ENCODE data around the gene CACNA2D3. TPM values are rescaled to one million over a fixed set of nuclear protein-coding genes. Genes with fewer than 3 reads are reported as not detected.

The CACNA2D3 gene
- polyA plus RNA-seq, 1 donor (not counting 4 experiments of a cell fraction or from before 2014, with no cell fraction given): 0.08 TPM

DNA sequence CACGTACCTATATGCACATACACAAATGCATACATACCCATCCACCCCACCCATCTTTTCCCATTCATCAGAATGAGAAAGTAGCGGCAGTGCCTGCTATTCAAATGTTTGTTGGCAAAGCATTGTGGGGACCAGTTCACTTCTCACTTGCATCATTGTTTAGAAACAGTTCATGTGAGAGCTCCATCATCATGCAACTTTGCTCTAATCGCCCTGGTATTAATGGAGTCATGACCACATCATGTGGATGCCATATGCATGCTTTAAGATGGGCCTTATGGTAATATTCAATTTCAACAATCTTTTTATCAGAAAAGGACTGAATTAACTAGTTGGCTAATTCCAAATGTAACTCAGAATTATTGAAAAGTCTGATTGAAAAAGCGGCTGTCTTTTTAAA, 725.0 kb downstream of the CACNA2D3 start:
- Histone ChIP-seq H3K4me3 (ENCODE audit: control insufficient read depth in 2 of 3, extremely low read depth in 1 of 3, insufficient read depth in 2 of 3, low read depth in 1 of 3, low read length in 3 of 3) (no peak overlapping the region), H2AFZ (ENCODE audit: control insufficient read depth, low read length) (no peak overlapping the region), H3K9me3 (ENCODE audit: control insufficient read depth, low read depth, low read length) (no peaks in the 10 kb centered on the region), H3K79me2 (ENCODE audit: control insufficient read depth, insufficient read depth, low read length) (no peaks in the 10 kb centered on the region), H3K4me1 (ENCODE audit: control insufficient read depth, extremely low read depth, insufficient read depth, low read length) (no peaks in the 10 kb centered on the region), H4K20me1 (ENCODE audit: control insufficient read depth, extremely low read depth, insufficient read depth, low read length) (no peaks in the 10 kb centered on the region), H3K9ac (ENCODE audit: control insufficient read depth, extremely low read depth, insufficient read depth, low read length) (no peak overlapping the region), H3K9me1 (ENCODE audit: control insufficient read depth, extremely low read depth, insufficient read depth, low read length) (no peaks in the 10 kb centered on the region), H3K36me3 (ENCODE audit: control insufficient read depth in 2 of 2, extremely low read depth in 1 of 2, insufficient read depth in 2 of 2, low read length in 2 of 2) (no peaks in the 10 kb centered on the region), H3K27ac (ENCODE audit: control insufficient read depth, insufficient read depth, low read length) (no peak overlapping the region), H3K4me2 (ENCODE audit: control insufficient read depth, extremely low read depth, insufficient read depth, low read depth, low read length) (no peak overlapping the region), H3K27me3 (ENCODE audit: control insufficient read depth, extremely low read depth, insufficient read depth, low read length) (peaks cover 2% of the 10 kb centered on the region)
- TF ChIP-seq, protein P1, sequence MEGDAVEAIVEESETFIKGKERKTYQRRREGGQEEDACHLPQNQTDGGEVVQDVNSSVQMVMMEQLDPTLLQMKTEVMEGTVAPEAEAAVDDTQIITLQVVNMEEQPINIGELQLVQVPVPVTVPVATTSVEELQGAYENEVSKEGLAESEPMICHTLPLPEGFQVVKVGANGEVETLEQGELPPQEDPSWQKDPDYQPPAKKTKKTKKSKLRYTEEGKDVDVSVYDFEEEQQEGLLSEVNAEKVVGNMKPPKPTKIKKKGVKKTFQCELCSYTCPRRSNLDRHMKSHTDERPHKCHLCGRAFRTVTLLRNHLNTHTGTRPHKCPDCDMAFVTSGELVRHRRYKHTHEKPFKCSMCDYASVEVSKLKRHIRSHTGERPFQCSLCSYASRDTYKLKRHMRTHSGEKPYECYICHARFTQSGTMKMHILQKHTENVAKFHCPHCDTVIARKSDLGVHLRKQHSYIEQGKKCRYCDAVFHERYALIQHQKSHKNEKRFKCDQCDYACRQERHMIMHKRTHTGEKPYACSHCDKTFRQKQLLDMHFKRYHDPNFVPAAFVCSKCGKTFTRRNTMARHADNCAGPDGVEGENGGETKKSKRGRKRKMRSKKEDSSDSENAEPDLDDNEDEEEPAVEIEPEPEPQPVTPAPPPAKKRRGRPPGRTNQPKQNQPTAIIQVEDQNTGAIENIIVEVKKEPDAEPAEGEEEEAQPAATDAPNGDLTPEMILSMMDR (optimal IDR thresholded peaks at IDR 0.05 in 1 of 3, IDR thresholded peaks at IDR 0.05 in 1 of 3, conservative IDR thresholded peaks at IDR 0.05 in 1 of 3; ENCODE audit: extremely low read depth in 1 of 3, insufficient read depth in 2 of 3, low read length in 3 of 3): no peak
- TF ChIP-seq EZH2 (IDR thresholded peaks at IDR 0.05; ENCODE audit: low read length): no peak
- DNase-seq (ENCODE audit: low read depth, low spot score) (no peak), FAIRE-seq (no peak)
- dilution Hi-C loops (cut with MboI; ENCODE audit: extremely low pct_ligation_motif_present, low sequenced_read_pairs): no loop called here

DNA sequence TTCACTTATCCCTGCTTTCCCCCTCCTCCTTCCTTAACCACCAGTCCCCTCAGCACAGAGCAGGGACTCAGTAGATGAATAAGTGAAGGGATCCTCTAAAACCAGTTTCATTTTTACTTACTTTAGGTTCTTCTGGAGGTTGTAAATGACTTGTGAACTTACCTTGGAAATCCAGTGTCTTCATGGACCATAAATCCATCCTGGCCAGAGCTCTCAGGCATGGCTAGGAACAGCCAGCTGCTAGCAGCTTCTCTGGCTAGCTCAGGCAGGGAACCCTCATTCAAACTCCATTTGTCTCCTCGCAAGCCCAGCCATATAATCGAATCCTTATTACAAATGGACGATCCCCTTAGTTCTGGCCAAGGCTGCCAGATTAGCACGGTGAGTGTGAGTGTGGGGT, 727.0 kb downstream of the CACNA2D3 start:
- dilution Hi-C loops (cut with MboI; ENCODE audit: extremely low pct_ligation_motif_present, low sequenced_read_pairs): no loop called here
- Histone ChIP-seq H3K36me3 (ENCODE audit: control insufficient read depth in 2 of 2, extremely low read depth in 1 of 2, insufficient read depth in 2 of 2, low read length in 2 of 2) (no peaks in the 10 kb centered on the region), H3K79me2 (ENCODE audit: control insufficient read depth, insufficient read depth, low read length) (no peaks in the 10 kb centered on the region), H3K9me1 (ENCODE audit: control insufficient read depth, extremely low read depth, insufficient read depth, low read length) (no peaks in the 10 kb centered on the region), H3K4me3 (ENCODE audit: control insufficient read depth in 2 of 3, extremely low read depth in 1 of 3, insufficient read depth in 2 of 3, low read depth in 1 of 3, low read length in 3 of 3) (no peak overlapping the region), H3K27ac (ENCODE audit: control insufficient read depth, insufficient read depth, low read length) (no peak overlapping the region), H3K4me2 (ENCODE audit: control insufficient read depth, extremely low read depth, insufficient read depth, low read depth, low read length) (no peak overlapping the region), H3K4me1 (ENCODE audit: control insufficient read depth, extremely low read depth, insufficient read depth, low read length) (no peaks in the 10 kb centered on the region), H3K9me3 (ENCODE audit: control insufficient read depth, low read depth, low read length) (no peaks in the 10 kb centered on the region), H4K20me1 (ENCODE audit: control insufficient read depth, extremely low read depth, insufficient read depth, low read length) (no peaks in the 10 kb centered on the region), H2AFZ (ENCODE audit: control insufficient read depth, low read length) (no peak overlapping the region), H3K9ac (ENCODE audit: control insufficient read depth, extremely low read depth, insufficient read depth, low read length) (no peak overlapping the region), H3K27me3 (ENCODE audit: control insufficient read depth, extremely low read depth, insufficient read depth, low read length) (peaks cover 2% of the 10 kb centered on the region)
- TF ChIP-seq, protein P1 (optimal IDR thresholded peaks at IDR 0.05 in 1 of 3, IDR thresholded peaks at IDR 0.05 in 1 of 3, conservative IDR thresholded peaks at IDR 0.05 in 1 of 3; ENCODE audit: extremely low read depth in 1 of 3, insufficient read depth in 2 of 3, low read length in 3 of 3): no peak
- TF ChIP-seq EZH2 (IDR thresholded peaks at IDR 0.05; ENCODE audit: low read length): no peak
- no peak for DNase-seq (ENCODE audit: low read depth, low spot score)
- FAIRE-seq: no peak
